ENCODE data around the gene CAPG. TPM values are rescaled to one million over a fixed set of nuclear protein-coding genes. Genes with fewer than 3 reads are reported as not detected.

Gene CAPG
- polyA plus RNA-seq, 1 donor (not counting 4 experiments of a cell fraction or from before 2014, with no cell fraction given): 466 TPM

GRCh38 chr2:85430752-85431569 lies 20.8 kb upstream of the CAPG start:
- Histone ChIP-seq H3K4me2 (ENCODE audit: control insufficient read depth, extremely low read depth, insufficient read depth, low read depth, low read length) (no peak overlapping the region), H2AFZ (ENCODE audit: control insufficient read depth, low read length) (no peak overlapping the region), H3K9me3 (ENCODE audit: control insufficient read depth, low read depth, low read length) (no peaks in the 10 kb centered on the region), H3K27me3 (ENCODE audit: control insufficient read depth, extremely low read depth, insufficient read depth, low read length) (no peaks in the 10 kb centered on the region), H3K9me1 (ENCODE audit: control insufficient read depth, extremely low read depth, insufficient read depth, low read length) (no peaks in the 10 kb centered on the region), H3K4me3 (ENCODE audit: control insufficient read depth in 2 of 3, extremely low read depth in 1 of 3, insufficient read depth in 2 of 3, low read depth in 1 of 3, low read length in 3 of 3) (no peak overlapping the region), H3K79me2 (ENCODE audit: control insufficient read depth, insufficient read depth, low read length) (no peaks in the 10 kb centered on the region), H3K9ac (ENCODE audit: control insufficient read depth, extremely low read depth, insufficient read depth, low read length) (no peak overlapping the region), H4K20me1 (ENCODE audit: control insufficient read depth, extremely low read depth, insufficient read depth, low read length) (no peaks in the 10 kb centered on the region), H3K4me1 (ENCODE audit: control insufficient read depth, extremely low read depth, insufficient read depth, low read length) (peaks cover 14% of the 10 kb centered on the region), H3K36me3 (ENCODE audit: control insufficient read depth in 2 of 2, extremely low read depth in 1 of 2, insufficient read depth in 2 of 2, low read length in 2 of 2) (no peaks in the 10 kb centered on the region), H3K27ac (ENCODE audit: control insufficient read depth, insufficient read depth, low read length) (no peak overlapping the region)
- FAIRE-seq (no peak), DNase-seq (ENCODE audit: low read depth, low spot score) (no peak)
- dilution Hi-C loops (cut with MboI; ENCODE audit: extremely low pct_ligation_motif_present, low sequenced_read_pairs): no loop called here
- TF ChIP-seq CTCF (optimal IDR thresholded peaks at IDR 0.05 in 1 of 3, IDR thresholded peaks at IDR 0.05 in 1 of 3, conservative IDR thresholded peaks at IDR 0.05 in 1 of 3; ENCODE audit: extremely low read depth in 1 of 3, insufficient read depth in 2 of 3, low read length in 3 of 3) (no peak), EZH2 (IDR thresholded peaks at IDR 0.05; ENCODE audit: low read length) (no peak)

GRCh38 chr2:85429924-85430289 lies 19.7 kb upstream of the CAPG start:
- Histone ChIP-seq H3K27me3 (ENCODE audit: control insufficient read depth, extremely low read depth, insufficient read depth, low read length) (no peaks in the 10 kb centered on the region), H3K27ac (ENCODE audit: control insufficient read depth, insufficient read depth, low read length) (no peak overlapping the region), H3K79me2 (ENCODE audit: control insufficient read depth, insufficient read depth, low read length) (no peaks in the 10 kb centered on the region), H3K36me3 (ENCODE audit: control insufficient read depth in 2 of 2, extremely low read depth in 1 of 2, insufficient read depth in 2 of 2, low read length in 2 of 2) (no peaks in the 10 kb centered on the region), H3K4me3 (ENCODE audit: control insufficient read depth in 2 of 3, extremely low read depth in 1 of 3, insufficient read depth in 2 of 3, low read depth in 1 of 3, low read length in 3 of 3) (no peak overlapping the region), H3K9me1 (ENCODE audit: control insufficient read depth, extremely low read depth, insufficient read depth, low read length) (no peaks in the 10 kb centered on the region), H2AFZ (ENCODE audit: control insufficient read depth, low read length) (no peak overlapping the region), H3K9me3 (ENCODE audit: control insufficient read depth, low read depth, low read length) (no peaks in the 10 kb centered on the region), H3K4me1 (ENCODE audit: control insufficient read depth, extremely low read depth, insufficient read depth, low read length) (peaks cover 14% of the 10 kb centered on the region), H4K20me1 (ENCODE audit: control insufficient read depth, extremely low read depth, insufficient read depth, low read length) (no peaks in the 10 kb centered on the region), H3K9ac (ENCODE audit: control insufficient read depth, extremely low read depth, insufficient read depth, low read length) (no peak overlapping the region), H3K4me2 (ENCODE audit: control insufficient read depth, extremely low read depth, insufficient read depth, low read depth, low read length) (no peak overlapping the region)
- FAIRE-seq: no peak
- dilution Hi-C loops (cut with MboI; ENCODE audit: extremely low pct_ligation_motif_present, low sequenced_read_pairs): no loop called here
- TF ChIP-seq CTCF (optimal IDR thresholded peaks at IDR 0.05 in 1 of 3, IDR thresholded peaks at IDR 0.05 in 1 of 3, conservative IDR thresholded peaks at IDR 0.05 in 1 of 3; ENCODE audit: extremely low read depth in 1 of 3, insufficient read depth in 2 of 3, low read length in 3 of 3): no peak
- TF ChIP-seq EZH2 (IDR thresholded peaks at IDR 0.05; ENCODE audit: low read length): no peak
- no peak for DNase-seq (ENCODE audit: low read depth, low spot score)

Measured in keratinocyte (primary cell).